Ureter (tissue), 1 donor: ENCODE data around the gene ASCL5. TPM values are rescaled to one million over a fixed set of nuclear protein-coding genes. Genes with fewer than 3 reads are reported as not detected.

Source experiments
- DNase-seq: peaks from one replicate; pipeline ENCODE4 v3.0.0-alpha.2; 2020; ENCODE audit warnings: low spot score
- total RNA-seq: library from RNA; stranded (reverse); gene quantifications from one replicate; pipeline ENCODE4 v1.2.4, GENCODE V29; 2023
- donor health status: DM: yes; HTN: yes; CAD: no.

The ASCL5 gene
- total RNA-seq, 1 donor from 2014 or later = not detected

DNA sequence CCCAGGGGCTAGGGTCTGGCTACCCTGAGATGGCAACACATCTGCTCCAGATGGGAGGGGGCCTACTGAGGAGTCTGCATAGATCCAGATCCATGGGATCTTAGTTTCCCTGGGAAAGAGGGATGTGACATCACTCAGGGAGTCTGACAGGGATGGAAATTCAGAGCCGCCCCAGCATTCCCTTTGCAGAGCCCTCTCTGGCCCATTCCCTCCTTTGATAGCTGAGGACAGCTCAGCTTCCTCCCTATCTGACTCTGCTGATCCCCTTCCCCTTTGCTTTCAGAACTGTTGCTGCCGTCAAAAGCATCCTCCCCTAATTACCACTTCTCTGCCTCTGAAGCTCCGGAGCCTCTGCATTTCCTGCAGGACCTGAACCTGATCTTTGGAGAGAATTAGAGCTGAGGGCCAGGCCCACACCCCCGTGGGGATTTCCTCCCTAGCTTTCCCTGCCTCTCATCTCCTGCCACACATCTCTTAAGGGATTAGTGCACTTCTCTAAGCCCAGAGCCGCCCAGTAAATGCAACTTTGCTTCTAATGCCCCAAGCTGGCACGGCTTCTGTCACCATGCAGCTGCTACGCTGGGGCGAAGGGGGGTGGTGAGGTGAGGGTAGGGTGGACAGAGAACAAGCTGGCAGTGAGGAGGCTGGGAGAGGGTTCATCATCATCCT is 9.5 kb upstream of the ASCL5 start:
- DNase-seq = no peak

DNA sequence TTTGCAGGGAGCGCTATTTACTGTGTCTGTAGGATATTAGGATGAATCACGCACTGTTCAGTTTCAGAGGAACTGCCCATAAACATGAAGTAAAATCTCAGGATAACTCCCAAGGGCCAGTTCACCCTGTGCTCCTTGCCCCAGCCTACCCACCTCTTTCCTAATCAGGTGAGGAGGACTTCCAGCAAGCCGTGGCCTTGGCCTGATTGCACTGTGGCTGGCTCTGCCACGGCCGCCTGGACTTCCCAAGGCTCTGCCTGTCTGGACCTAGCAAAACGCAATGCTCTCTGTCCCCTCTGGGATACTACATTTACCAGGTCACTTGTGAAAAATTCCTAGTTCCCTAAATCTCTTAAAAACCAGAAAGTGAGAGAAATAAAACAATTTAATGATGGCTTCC is 7.4 kb upstream of the ASCL5 start:
- no peak for DNase-seq

DNA sequence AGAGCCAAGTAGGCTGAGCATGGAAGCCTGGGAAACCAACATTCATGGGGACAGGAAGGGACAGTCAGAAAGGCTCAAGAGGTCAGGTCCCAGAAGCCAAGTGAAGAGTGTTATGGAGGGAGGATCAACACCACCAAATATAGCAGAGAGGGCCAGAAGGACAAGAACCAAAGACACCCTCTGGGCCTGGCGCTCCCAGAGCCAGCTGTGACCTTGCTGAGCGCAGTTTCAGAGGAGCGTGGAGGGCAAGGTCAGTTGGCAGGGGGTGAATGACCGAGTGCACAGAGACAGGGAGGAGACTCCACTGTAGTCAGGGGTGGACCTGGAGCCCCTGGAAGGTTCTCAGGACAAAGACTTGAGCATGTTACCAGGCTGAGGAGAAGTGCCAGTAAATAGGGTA is 4.4 kb upstream of the ASCL5 start:
- DNase-seq = no peak

DNA sequence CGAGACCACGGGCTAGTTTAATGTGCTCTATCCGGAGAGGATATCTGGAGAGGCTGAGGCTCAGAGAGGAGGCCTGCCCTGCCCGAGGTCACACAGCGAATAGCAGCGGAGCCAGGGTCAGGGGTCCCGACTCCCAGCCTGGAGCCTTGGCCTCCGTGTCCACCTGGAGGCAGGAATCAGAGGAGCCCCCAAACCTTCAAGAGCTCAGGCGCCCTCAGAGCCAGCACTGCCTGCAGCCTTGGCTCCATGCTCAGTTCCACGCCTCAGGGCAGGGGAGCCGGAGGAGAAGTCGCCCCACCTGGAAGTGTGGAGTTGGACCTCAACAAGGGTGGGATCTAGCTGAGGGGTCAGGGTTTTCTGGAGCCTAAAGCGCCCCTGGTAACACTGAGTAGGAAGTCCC is 2.0 kb upstream of the ASCL5 start:
- no peak for DNase-seq

GRCh38 chr1:201128476-201128875 is 1.5 kb upstream of the ASCL5 start:
- no peak for DNase-seq

DNA sequence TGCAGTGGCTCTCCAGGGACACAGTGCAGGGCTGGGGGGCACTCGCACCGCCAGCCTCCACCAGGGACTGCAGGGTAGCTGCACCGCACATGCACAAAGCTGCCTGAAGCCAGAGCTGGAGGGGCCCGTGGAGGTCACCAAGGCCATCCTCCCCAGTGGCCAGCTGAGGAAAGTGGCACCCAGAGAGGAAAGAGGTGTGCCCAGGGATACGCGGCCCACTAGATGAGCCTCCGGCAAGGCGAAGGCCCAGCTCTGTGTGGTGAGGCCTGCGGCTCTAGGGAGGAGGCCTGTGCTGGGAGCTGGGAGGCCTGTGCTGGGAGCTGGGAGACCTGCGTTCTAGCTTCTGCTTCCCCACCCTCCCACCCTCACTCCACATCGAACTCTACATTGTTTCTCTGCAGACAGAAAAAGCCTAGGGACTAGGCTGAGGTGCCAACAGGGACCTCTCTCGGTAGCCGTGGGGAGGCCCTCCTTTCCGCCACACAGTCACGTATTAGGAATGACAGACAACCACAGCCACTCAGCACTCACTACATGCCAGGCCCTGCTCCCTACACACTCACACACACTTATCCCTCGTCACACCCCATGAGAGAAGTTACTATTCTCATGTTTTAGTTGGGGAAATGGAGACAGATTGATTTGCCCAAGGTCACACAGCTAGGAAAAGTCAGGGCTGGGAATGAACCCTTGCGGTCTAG is 921 bp upstream of the ASCL5 start:
- DNase-seq = no peak

DNA sequence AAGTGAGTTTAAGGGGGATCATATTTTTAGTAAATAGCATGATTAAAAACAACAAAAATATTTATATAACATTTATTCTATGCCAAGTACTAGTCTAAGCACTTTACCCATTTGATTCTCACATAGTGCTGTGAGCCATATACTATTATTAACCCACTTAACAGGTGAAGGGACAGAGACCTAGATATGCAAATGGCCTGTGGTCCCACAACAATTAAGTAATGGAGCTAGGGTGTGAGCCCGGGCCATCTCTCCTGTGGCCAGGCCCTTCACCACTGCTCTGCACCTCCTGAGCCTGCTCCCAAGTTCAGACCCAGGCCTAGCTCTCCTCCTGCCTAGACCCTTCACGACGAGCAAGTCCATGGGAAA is 537 bp downstream of the ASCL5 start:
- DNase-seq = no peak

- DNase-seq = no peak
These were observed 1.2 kb downstream of the ASCL5 start for GRCh38 chr1:201125800-201126199.

- no peak for DNase-seq
These were observed 2.0 kb downstream of the ASCL5 start for GRCh38 chr1:201125019-201125418.

DNA sequence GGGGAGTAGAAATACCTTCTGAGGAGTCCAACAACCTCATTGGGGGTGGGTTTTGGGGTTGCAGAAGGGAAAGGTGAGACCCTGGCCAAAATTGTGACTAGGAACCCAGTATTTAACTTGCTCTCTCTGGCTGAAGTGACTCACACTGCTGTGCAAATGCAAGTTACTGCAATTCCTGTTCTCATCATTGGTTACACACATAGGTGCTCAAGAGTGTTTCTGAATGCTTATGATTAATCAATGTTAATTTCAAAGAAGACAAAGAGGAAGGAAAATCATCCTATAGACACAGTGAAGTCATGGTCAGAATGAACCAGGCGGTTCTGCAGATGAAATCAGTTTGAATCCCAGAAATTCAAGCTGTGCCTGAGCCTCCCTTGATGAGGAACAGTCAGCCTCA is 3.1 kb downstream of the ASCL5 start:
- no peak for DNase-seq

DNA sequence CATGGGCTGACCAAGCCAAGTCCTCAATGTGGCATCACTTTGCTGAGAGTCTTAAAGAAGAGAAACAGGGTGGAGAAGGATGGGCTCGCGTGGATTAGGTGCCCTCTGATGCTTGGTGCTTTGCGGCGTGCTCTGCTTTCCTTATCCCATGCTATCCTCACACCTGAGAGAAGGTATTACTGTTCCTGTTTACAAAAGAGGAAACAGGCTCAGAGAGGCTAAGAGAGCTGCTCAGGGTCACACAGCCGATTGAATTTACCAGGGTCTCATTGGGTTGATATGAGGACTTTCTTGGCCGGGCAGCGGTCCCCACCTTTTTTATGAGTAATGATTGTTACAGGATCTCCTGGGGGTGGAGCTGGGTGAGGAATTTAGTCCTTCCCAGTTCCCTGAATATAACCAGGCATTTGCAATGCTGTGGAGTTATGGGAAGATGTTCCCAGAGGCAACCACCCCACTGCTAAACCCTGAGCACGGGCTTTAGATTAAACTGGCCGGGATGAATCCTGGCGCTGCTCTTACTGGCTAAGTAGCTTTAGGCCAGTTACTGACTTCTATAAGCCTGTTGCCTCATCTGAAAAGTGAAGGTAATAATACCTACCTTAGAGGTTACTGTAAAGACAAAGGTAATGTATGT is 4.5 kb downstream of the ASCL5 start:
- no peak for DNase-seq

DNA sequence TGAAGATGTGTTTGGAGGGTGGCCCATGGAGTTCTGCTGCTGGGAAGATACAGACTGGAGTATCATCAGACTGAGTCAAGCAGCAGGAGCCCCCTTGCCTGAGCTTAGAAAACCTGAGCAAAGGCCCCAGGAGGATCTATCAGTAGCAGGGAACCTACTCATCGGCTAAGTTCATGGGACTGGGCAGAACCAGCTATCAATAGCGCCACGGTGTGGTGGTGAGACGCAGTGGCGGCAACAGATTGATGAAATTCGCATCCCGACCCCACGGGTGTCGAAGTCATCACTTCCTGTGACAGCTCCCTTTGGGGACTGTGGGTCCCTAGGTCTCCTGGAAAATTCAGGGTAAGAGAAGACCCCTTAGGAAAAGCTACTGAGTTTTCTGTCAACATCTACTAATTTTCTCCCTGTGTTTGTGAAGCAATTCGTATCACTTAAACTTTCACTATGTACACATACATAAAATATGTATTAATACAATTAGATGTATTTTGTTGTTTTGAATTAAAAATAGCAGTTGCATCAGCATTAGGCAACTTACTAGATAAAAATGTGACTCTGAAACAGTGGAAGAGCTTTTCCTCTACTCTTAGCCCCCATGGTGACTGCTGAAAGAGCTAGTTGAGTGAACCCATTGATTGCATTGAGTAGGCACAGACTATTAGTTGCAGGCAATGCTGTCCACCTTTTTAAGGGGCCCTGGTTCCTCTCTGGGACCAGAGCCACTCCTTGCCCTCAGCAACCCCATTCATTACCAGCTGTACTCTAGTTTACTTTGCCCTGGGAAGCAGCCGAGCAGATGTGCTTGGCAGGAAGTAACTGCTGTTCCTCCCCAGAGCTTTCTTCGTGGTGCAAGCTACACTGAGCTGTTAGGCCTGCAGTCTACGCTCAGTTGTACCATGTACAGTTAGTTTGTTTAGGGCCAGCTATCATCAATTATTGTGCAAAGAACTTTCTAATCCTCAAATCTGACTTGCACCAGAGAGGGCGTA is 7.5 kb downstream of the ASCL5 start:
- DNase-seq = no peak

- DNase-seq = no peak
These were observed 10.9 kb downstream of the ASCL5 start for GRCh38 chr1:201116091-201116490.

DNA sequence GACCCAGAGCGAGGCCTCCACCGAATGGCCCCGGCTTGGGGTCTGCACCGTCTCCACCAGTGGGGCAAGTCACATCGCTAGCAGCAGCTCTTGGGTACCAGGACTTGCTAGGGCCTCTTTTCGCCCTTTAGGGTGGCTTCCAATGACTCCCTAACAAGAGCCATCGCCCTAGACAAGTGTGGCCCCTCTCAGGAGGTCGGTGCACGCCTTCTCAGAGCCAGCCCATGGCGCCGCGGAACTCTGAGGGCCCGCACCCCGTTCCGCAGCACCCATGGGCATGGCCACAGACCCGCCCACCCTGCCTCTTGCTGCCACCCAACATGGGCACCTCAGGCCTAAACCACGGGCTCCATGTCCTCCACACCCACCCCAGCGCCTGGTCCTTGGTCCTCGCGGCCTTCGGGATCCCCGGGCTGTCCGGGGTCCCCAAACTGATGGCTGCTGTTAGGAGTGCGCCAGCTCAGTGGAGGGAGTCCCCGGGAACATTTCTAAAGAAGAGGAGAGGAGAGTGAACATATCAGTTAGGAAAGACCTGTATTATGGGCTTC is 11.5 kb downstream of the ASCL5 start:
- no peak for DNase-seq

DNA sequence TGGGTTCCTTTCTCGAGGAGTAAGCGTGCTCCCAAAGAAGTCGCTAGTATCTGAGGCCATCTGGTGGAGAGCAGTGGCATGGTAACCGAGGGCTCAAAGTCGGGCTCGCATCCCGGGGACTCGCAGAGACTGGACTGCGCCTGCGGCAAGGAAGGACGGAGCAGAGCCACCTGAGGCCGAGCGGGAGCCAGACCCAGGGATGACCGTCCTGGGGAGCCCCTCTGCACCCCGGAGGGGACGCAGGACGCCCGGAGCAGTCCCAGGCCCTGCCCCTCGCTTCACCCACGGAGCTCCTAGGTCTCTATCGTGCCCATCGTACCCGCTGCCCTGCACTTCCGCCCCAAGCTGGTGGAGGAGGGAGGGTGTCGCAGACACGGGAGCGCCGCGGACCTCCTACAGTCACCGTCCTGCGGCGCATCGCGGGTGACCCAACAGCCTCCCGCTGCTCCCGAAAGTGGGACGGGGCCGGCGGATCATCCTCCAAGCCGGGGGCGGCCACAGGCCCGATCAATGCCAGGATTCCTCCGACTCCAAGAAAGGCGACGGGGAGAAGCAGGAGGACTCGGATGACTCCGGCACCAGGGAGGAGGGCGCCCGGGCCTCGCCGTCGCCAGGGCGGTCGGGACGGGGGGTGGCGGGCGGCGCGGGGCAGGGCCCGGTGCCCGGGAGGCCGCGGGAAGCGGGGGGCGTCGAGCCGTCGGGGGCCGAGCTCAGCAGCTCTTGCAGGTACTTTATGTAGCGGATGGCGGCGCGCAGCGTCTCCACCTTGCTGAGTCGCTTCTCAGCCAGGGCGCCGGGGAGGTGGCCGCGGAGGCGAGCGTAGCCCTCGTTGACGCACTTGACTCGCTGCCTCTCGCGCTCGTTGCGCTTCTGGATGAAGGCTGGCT is 12.5 kb downstream of the ASCL5 start:
- peak; percentile 94 for DNase-seq

DNA sequence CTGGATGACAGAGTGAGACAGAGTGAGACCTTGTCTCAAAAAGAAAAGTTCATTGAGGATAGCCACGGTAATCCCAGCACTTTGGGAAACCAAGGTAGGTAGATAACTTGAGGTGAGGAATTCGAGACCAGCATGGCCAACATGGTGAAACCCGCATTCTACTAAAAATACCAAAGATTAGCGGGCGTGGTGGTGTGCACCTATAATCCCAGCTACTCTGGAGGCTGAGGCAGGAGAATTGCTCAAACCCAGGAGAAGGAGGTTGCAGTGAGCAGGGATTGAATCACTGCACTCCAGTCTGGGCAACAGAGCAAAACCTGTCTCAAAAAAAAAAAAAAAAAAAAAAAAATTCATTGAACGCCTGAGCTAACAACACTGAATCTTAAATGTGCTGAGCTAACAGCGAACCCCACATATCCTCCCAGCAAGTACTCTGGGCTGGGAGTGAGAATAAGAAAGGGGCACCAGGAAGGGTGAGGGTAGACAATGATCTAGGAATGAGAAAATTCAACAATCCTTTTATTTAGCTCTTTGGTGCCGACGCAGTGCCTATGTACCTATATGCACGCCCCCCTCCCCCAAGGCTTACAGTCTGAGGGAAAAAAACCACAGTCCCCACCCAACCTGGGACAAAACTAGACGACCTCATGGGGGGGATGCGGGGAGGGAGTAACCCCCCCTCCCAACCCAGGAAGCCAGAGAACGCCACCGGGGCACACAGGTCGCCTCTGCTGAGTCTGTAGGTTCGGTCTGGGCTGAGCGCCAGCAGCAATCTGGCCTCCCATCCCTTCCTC is 13.3 kb downstream of the ASCL5 start:
- DNase-seq = no peak

GRCh38 chr1:201112926-201113325 is 14.1 kb downstream of the ASCL5 start:
- no peak for DNase-seq

GRCh38 chr1:201112173-201112731 is 14.7 kb downstream of the ASCL5 start, which contains the start of gene CACNA1S:
Gene CACNA1S (minus strand): TSS chr1:201112426. CDS start chr1:201112339, 87 bp downstream.
- DNase-seq = no peak

- no peak for DNase-seq
These were observed 15.3 kb downstream of the ASCL5 start for GRCh38 chr1:201111672-201112071.
